HCT116 (cell line): Measurements from ENCODE around the gene ZNF331.

Experiments
- ATF3 ChIP-seq: IDR thresholded peaks from 2 replicates; pipeline ENCODE4 v1.6.1; 2012
- CTCF ChIP-seq, 3 experiments: fragments of 200-600 bp in 1 of 3; sonication (generic) in 1 of 3; IDR thresholded peaks in 2 of 3; conservative IDR thresholded peaks in 1 of 3; 2 replicates each; pipeline ENCODE4 v1.5.1; 2012 to 2017; ENCODE audit warnings: low read depth in 2 of 3, low read length in 2 of 3, antibody characterized with exemption in 1 of 3, borderline replicate concordance in 1 of 3, control low read depth in 1 of 3, mild to moderate bottlenecking in 1 of 3, mixed read lengths in 1 of 3, mixed run types in 1 of 3, moderate library complexity in 1 of 3; ENCODE audit not compliant: insufficient read depth in 1 of 3
- EZH2 ChIP-seq: fragments of 200-600 bp; sonication (generic); IDR thresholded peaks from 2 replicates; pipeline ENCODE4 v1.6.1; 2017; ENCODE audit warnings: antibody characterized with exemption, mixed run types
- EZH2phosphoT487 ChIP-seq: fragments of 200-600 bp; IDR thresholded peaks from 2 replicates; pipeline ENCODE4 v1.6.1; 2018; ENCODE audit warnings: antibody characterized with exemption, borderline replicate concordance
- YY1 ChIP-seq: IDR thresholded peaks from 2 replicates; pipeline ENCODE4 v1.6.1; 2011; ENCODE audit warnings: low read length, low read depth, moderate library complexity, mild to moderate bottlenecking; ENCODE audit not compliant: insufficient replicate concordance; ENCODE audit errors: extremely low read depth
- ZBTB33 ChIP-seq: IDR thresholded peaks from 2 replicates; pipeline ENCODE4 v1.6.1; 2011; ENCODE audit warnings: mild to moderate bottlenecking, low read length, moderate library complexity; ENCODE audit not compliant: insufficient replicate concordance; ENCODE audit errors: extremely low read depth

- TF ChIP-seq CTCF (IDR thresholded peaks at IDR 0.05 in 2 of 3, conservative IDR thresholded peaks at IDR 0.05 in 1 of 3; ENCODE audit: borderline replicate concordance in 1 of 3, insufficient read depth in 1 of 3, low read depth in 2 of 3, low read length in 2 of 3) (no peak), YY1 (no peak), ZBTB33 (no peak), EZH2phosphoT487 (no peak), EZH2 (no peak), ATF3 (no peak)
These were observed 28.5 kb upstream of the ZNF331 start for GRCh38 chr19:53509443-53509842.
